Large intestine (tissue), 3 donors: ENCODE data around the gene TMEFF1. TPM values are rescaled to one million over a fixed set of nuclear protein-coding genes. Genes with fewer than 3 reads are reported as not detected.

Experiments used
- DNase-seq, 2 donors: peaks; one replicate each; pipeline versions ENCODE4 v3.0.0 to v3.0.0-alpha.2; 2013
- H3K27ac ChIP-seq: one replicate; pipeline ENCODE4 v1.5.1; 2013; ENCODE audit warnings: low read length
- H3K27me3 ChIP-seq: 2 replicates; pipeline ENCODE4 v1.6.1; 2013; ENCODE audit warnings: low read length; ENCODE audit not compliant: control insufficient read depth, insufficient read depth
- H3K36me3 ChIP-seq: 2 replicates; pipeline ENCODE4 v1.6.1; 2013; ENCODE audit warnings: low read length; ENCODE audit not compliant: control insufficient read depth, insufficient read depth
- H3K4me1 ChIP-seq: one replicate; pipeline ENCODE4 v1.6.1; 2013; ENCODE audit warnings: low read length; ENCODE audit not compliant: control insufficient read depth, insufficient read depth
- H3K4me3 ChIP-seq: one replicate; pipeline ENCODE4 v1.5.1; 2013; ENCODE audit warnings: low read length
- H3K9me3 ChIP-seq: one replicate; pipeline ENCODE4 v1.6.1; 2013; ENCODE audit warnings: mild to moderate bottlenecking, low read depth, low read length, moderate library complexity; ENCODE audit not compliant: control insufficient read depth
- WGBS: methylation state at CpG from one replicate; pipeline ENCODE4 v1.1.5; 2013; ENCODE audit warnings: low lambda C conversion rate; ENCODE audit not compliant: insufficient coverage; 5-methylcytosine and 5-hydroxymethylcytosine counted together
- polyA plus RNA-seq: library from polyadenylated mRNA; unstranded; fragments of 120-200 nt; gene quantifications from one replicate; pipeline ENCODE4 v1.2.1, GENCODE V29; 2013

Gene TMEFF1
- polyA plus RNA-seq, 1 donor, result 2.4 TPM

DNA sequence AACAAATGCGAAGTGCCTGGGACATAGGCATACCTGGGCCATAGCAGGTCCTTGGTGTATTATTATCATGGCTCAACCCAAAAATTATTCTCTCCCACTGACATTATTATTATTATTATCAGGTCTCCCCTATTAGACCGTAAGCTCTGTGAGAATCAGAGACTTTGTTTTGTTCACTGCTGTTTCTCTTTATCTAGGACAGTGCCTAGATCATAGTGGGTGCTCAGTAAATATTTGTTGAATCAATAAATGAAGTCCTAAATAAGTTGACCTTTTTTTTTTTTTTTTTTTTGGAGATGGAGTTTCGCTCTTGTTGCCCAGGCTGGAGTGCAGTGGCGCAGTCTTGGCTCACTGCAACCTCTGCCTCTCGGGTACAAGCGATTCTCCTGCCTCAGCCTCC, 4.9 kb upstream of the TMEFF1 start:
- H3K4me3 ChIP-seq, result no peak overlapping the region
- no peaks in the 10 kb centered on the region for H3K9me3 ChIP-seq
- H3K4me1 ChIP-seq, result no peaks in the 10 kb centered on the region
- no peak overlapping the region for H3K27ac ChIP-seq
- H3K27me3 ChIP-seq, result peaks cover 8% of the 10 kb centered on the region
- DNase-seq, result no peak
- no CpG with 5 or more reads among the region's 6 CpGs for WGBS
- no peaks in the 10 kb centered on the region for H3K36me3 ChIP-seq

DNA sequence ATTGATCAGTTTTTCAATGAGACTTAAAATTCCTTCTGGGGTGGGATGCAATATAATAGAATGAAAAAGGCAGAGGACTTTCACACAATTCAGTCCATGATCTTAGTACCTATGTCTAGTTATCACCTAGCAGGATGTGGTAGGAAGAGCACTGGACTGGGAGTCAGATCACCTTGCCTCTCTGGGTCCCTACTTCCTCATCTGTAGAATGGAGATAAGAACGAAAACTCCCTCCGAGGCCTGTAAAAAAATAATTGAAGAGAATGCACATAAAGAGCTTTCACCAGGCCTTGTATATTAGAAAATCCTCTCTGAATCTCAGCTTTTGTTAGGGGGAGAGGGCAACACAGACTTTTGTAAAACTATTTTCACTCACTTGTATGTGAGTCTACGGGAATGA, 681 bp upstream of the TMEFF1 start:
- no peaks in the 10 kb centered on the region for H3K9me3 ChIP-seq
- H3K4me3 ChIP-seq, result no peak overlapping the region
- H3K27me3 ChIP-seq, result peaks cover 29% of the 10 kb centered on the region
- WGBS, result no CpG with 5 or more reads among the region's 3 CpGs
- H3K36me3 ChIP-seq, result no peaks in the 10 kb centered on the region
- H3K27ac ChIP-seq, result no peak overlapping the region
- DNase-seq, result no peak
- H3K4me1 ChIP-seq, result peaks cover 3% of the 10 kb centered on the region

DNA sequence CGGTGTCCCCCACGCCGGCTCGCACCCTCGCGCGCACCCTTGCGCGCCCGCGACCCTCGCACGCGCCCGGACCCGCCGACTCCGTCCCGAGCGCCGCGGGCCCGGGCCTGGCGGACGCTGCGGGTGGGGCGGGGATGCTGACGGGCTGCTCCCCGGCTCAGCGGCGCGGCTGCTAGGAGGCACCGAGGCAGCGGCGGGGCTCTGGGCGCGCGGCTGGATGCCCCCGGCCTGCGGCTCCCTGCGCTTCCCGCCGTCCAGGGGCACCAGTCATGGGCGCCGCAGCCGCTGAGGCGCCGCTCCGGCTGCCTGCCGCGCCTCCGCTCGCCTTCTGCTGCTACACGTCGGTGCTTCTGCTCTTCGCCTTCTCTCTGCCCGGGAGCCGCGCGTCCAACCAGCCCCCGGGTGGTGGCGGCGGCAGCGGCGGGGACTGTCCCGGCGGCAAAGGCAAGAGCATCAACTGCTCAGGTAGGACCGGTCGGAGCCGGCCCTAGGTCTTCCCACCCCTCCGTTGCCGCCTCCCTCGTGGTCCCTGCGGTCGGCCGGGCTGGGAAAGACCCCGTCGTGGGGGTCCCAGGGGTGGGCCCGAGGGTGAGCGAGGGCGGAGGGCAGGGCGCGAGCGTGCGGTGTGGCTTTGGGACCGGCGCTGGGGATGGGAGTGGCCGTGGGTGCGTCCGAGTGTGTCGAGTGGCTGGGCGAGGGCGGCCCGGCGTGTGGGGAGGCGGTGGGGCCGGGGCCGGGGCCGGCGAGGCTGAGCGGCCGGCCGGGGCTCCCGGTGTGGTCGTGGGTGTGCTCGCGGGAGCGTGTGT, 530 bp downstream of the TMEFF1 start:
- no CpG with 5 or more reads among the region's 108 CpGs for WGBS
- peak; percentile 5 to 43 for DNase-seq
- no peaks in the 10 kb centered on the region for H3K36me3 ChIP-seq
- H3K27me3 ChIP-seq, result peaks cover 29% of the 10 kb centered on the region
- peaks cover 3% of the 10 kb centered on the region for H3K4me1 ChIP-seq
- H3K27ac ChIP-seq, result no peak overlapping the region
- no peaks in the 10 kb centered on the region for H3K9me3 ChIP-seq
- H3K4me3 ChIP-seq, result peak overlapping the region; percentile 48

DNA sequence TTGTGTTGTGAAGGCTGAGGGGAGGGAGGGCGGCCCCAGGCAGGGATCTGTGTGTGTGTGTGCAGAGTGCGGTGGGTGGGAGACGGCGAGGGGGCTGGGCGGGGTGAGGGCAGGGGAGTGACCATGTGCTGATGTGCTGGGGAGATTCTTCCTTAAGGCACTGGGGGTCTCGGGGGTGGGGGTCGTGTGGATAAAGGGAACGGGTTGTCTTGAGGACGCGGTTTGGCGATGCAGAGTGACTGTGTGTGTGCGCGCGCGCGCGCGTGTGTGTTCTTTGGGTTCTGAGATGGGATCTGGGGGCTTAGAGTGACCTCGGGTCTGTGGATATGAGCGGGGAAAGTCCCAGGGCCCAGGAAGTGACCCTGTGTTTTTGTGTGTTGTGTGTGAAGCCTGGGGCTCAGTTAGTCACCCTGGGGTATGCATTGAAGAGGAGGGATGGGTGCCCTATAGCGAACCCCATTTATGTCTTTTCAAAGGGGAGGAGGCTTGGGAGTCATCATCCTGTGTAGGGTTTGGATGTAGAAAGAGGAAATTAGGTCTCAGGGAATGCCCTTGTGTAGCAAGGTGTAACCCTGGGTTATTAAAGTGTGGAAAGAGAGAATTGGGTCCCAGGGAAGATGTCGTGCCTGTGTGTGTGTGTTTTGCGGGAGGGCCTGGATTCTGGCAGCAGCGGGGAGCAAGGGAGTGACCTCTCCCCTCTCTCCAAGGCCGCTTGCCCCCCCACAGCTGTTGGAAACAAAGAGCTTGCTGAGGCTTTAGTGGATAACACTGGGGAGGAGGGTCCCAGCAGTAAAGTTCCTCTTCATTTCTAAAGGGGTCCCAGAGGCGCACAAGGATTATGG, 1.4 kb downstream of the TMEFF1 start:
- peaks cover 29% of the 10 kb centered on the region for H3K27me3 ChIP-seq
- H3K9me3 ChIP-seq, result no peaks in the 10 kb centered on the region
- no CpG with 5 or more reads among the region's 26 CpGs for WGBS
- peak overlapping the region; percentile 21 for H3K4me3 ChIP-seq
- H3K27ac ChIP-seq, result no peak overlapping the region
- peak; percentile 5 to 21 for DNase-seq
- H3K36me3 ChIP-seq, result no peaks in the 10 kb centered on the region
- H3K4me1 ChIP-seq, result peaks cover 3% of the 10 kb centered on the region

DNA sequence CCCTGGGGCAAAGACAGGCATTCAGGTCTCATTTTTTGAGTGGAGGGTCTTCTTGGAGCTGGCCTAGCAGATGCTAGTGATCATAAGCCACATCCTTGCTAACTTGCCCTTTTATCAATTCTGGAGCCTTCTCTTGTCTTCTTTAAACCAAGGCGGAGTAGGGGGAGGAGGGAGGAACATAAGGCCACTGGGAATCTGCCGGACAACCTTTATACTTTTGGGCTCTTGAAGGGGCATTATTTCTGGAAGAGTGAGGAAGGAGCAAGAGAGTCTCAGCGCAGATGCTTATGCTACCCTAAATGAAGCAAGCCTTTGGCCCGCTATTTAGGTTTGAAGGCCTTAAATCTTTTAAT, 2.0 kb downstream of the TMEFF1 start:
- H3K4me1 ChIP-seq, result peaks cover 3% of the 10 kb centered on the region
- WGBS, result 93% methylated on average over 2 of the region's 4 CpGs
- no peak overlapping the region for H3K4me3 ChIP-seq
- no peaks in the 10 kb centered on the region for H3K9me3 ChIP-seq
- H3K27me3 ChIP-seq, result peaks cover 27% of the 10 kb centered on the region
- no peak overlapping the region for H3K27ac ChIP-seq
- no peak for DNase-seq
- H3K36me3 ChIP-seq, result no peaks in the 10 kb centered on the region

DNA sequence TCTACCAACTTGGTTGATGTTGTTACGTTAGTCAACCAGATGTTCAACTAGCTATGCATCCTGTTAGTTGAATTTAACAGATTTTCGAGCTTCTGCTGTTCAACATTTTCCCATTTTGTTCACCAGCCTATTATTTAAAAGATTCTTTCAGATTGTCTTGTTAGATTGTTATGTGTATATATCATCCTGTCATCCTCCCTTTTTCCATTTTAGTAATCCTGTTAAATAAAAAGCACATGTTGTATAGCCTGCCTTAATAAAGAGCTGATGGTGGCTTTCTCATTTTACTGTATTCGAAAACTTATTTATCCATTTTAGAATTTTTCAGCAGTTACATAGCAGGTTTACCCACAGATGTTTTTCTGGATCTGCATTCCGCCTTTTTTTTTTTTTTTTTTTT, 4.3 kb downstream of the TMEFF1 start:
- Histone ChIP-seq H3K27me3 (peaks cover 24% of the 10 kb centered on the region), H3K9me3 (no peaks in the 10 kb centered on the region), H3K4me1 (peaks cover 3% of the 10 kb centered on the region), H3K36me3 (no peaks in the 10 kb centered on the region), H3K4me3 (no peak overlapping the region), H3K27ac (no peak overlapping the region)
- WGBS, result 100% methylated on average over 3 of the region's 4 CpGs
- no peak for DNase-seq

DNA sequence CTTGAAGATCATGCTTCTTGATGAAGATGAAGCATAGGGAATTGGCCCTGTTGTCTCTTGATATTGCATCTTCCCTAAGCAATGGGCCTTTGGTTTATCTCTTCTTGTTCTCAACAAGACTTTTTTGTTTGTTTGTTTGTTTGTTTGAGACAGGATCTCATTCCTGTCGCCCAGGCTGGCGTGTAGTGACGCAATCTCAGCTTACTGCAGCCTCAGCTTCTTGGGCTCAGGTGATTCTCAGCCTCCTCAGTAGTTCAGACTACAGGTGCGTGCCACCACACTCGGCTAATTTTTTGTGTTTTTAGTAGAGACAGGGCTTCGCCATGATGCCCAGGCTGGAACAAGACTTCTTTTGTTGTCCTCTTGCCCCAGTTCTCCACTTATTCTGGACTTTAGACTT, 5.2 kb downstream of the TMEFF1 start:
- DNase-seq, result no peak
- no peaks in the 10 kb centered on the region for H3K9me3 ChIP-seq
- H3K36me3 ChIP-seq, result no peaks in the 10 kb centered on the region
- no peak overlapping the region for H3K27ac ChIP-seq
- no peak overlapping the region for H3K4me3 ChIP-seq
- WGBS, result 100% methylated on average over 1 of the region's 6 CpGs
- H3K4me1 ChIP-seq, result peaks cover 3% of the 10 kb centered on the region
- H3K27me3 ChIP-seq, result peaks cover 21% of the 10 kb centered on the region

DNA sequence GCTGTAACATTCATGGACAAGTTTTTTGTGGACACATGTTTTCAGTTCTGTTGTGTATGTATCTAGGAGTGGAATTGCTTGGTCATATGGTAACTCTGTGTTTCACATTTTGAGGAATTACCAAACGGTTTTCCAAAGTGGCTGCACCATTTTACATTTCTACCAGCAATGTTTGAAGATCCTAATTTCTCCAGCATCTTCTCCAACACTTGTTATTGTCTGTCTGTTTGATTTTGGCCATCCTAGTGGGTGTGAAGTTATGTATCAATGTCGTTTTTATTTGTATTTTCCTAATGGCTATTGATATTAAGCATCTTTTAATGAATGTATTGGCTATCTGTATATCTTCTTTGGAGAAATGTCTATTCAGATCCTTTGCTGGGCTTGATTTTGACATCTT, 6.9 kb downstream of the TMEFF1 start:
- no peaks in the 10 kb centered on the region for H3K36me3 ChIP-seq
- 67% methylated on average over 1 of the region's 2 CpGs for WGBS
- no peaks in the 10 kb centered on the region for H3K9me3 ChIP-seq
- H3K27me3 ChIP-seq, result peaks cover 8% of the 10 kb centered on the region
- H3K4me3 ChIP-seq, result no peak overlapping the region
- H3K27ac ChIP-seq, result no peak overlapping the region
- no peaks in the 10 kb centered on the region for H3K4me1 ChIP-seq
- no peak for DNase-seq

DNA sequence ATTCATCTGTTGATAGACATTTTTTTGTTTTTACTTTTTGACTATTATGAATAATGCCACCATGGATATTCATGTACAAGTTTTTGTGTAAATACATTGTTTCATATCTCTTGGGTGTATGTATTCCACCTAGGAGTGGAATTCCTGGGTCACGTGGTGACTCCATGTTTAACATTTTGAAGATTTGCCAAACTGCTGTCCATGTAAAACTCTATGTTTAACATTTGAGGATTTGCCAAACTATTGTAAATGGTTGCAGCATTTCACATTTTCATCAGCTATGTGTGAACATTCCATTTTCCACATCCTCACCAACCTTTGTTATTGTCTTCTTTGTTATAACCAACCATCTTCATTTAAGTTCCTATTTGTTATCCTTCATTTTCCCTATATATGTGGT, 12.2 kb downstream of the TMEFF1 start:
- H3K27ac ChIP-seq, result no peak overlapping the region
- H3K36me3 ChIP-seq, result no peaks in the 10 kb centered on the region
- H3K4me3 ChIP-seq, result no peak overlapping the region
- no peak for DNase-seq
- 57% methylated on average over 1 of the region's 1 CpG for WGBS
- no peaks in the 10 kb centered on the region for H3K27me3 ChIP-seq
- H3K4me1 ChIP-seq, result no peaks in the 10 kb centered on the region
- H3K9me3 ChIP-seq, result no peaks in the 10 kb centered on the region

DNA sequence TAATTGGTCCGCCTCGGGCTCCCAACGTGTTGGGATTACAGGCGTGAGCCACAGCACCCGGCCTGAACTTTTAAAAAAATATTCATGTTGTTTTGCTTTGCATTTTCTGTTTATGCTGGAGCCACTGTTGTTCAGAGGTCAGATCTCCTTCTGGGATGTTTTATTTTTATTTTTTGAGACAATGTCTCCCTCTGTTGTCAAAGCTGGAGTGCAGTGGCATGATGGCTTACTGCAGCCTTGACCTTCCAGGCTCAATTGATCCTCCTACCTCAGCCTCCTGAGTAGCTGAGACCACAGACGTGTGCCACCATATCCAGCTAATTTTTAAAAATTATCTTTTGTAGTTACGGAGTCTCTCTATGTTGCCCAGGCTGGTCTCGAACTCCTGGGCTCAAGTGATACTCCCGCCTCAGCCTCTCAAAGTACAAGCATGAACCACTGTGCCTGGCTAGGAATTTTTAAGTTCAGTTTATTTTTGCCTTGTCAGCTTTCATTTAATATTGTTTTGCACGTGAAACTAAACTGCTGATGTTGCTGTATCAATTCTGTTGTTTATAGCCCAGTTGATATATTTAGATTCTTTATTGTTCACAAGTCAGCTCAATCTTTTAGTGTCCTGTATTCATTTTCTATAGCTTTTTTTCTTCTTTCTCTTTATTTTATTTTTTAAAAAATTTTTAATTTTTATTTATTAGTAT, 13.7 kb downstream of the TMEFF1 start:
- Histone ChIP-seq H3K27me3 (no peaks in the 10 kb centered on the region), H3K4me1 (no peaks in the 10 kb centered on the region), H3K27ac (no peak overlapping the region), H3K36me3 (no peaks in the 10 kb centered on the region), H3K4me3 (no peak overlapping the region), H3K9me3 (no peaks in the 10 kb centered on the region)
- WGBS, result 100% methylated on average over 2 of the region's 10 CpGs
- DNase-seq, result no peak
